HTR-8/SVneo (cell line): ENCODE results near the gene MAGI2.

Experiments used
- DNase-seq: peaks from one replicate; pipeline ENCODE4 v3.0.0; 2011; ENCODE audit warnings: low spot score, mixed read lengths; ENCODE audit not compliant: insufficient read length
- FAIRE-seq: peaks from 2 replicates; lab custom pipeline; 2011; peaks lifted over from hg19 to GRCh38; lab: Jason Lieb, UNC

Gene MAGI2

DNA sequence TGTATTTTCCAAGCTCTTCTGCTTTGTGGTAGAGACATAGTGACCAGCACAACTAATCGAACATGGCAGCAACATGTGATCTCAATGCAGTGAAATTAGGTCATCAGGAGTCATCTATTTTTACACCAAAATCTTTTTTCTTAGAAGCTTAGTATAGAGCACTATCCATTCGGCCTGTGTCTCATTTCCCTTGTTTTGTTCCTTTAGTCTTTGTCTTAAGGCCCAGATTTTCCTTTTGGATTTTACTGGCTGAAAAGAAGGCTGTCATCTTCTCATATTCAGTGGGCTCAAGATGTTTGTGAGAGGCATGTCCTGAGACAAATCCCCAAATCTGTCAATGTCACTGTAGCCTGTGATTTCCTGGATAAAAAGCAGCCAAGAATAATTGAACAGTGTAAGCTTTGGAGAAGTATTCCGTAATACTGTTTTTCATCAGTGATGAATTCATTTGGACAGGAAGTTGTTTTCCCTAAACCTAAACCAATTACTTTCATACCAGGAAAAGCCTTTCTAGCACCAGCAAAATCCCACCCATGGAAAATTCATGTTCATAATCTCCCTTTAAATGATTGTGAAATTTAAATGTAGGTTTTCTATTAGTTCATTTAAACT is 55.2 kb downstream of the MAGI2 start:
- FAIRE-seq (no peak), DNase-seq (no peak)

DNA sequence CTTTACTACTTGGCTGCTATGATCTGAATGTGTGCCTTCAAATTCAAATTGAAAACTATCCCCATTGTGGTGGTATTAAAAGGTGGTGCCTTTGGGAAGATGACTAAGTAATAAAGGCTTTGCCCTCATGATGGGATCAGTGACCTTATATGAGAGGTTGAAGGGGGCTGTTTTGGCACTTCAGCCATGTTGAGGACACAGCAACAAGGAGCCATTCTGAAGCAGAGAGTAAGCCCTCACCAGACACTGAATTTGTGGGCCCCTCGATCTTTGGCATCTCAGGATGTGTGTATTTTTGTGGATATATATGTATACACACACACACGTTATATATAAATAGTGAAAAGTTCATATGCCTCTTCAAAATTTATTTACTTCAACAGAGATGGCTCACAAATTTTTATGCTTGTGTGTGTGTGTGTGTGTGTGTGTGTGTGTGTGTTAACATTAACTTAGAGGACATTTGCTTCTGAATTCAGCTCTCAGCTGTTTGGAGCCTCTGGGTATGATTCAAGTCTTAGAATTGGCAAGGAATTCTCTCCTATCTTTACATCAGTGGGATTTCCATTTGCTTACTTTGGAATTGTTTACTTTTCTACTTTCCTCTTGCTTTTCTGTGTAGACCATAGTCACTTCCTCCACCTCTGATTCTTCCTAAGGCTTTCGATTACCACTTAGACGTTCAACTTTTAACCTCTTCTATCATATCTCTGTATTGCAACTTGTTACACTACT is 66.6 kb downstream of the MAGI2 start:
- DNase-seq, result peak; percentile 0
- no peak for FAIRE-seq

DNA sequence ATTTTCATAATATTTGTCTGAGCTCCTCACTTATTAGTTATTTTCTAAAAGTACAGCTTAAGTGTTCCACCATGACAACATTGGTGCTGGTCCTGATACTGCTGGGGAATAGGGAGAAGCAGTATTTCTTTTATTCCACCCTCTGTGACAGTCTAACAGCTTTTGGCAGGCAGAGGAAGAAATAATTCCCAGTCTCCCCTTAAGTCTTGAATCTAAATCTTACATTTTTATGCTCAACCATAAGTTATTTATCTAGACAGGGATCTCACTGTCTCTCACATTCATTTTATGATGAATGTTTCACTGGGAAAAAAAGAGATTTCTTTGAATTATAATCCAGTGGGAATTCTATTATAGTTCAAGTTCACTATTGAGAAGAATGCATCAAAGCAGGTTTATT is 71.5 kb downstream of the MAGI2 start:
- FAIRE-seq, result no peak

DNA sequence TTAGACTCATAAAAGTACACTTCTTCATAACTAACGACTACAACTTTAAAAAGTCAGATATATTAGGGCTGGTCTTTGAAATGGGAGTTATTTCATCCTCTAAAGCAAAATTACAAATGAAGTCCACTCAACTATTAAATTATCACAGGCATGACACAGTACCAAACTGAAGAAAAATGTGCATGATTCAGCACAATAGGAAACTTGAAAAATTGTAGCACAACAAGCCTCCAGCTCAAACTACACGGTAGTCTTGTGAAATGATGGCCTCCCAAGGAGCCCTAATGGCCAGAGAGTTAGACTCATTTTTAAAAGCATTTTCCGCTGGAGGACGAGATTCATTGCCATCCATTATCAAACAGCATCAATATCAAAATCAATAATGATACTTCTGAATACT is 76.4 kb downstream of the MAGI2 start:
- DNase-seq, result no peak
- no peak for FAIRE-seq

More for the DNA sequence above, 71.5 kb downstream of the MAGI2 start:
- DNase-seq, result no peak

DNA sequence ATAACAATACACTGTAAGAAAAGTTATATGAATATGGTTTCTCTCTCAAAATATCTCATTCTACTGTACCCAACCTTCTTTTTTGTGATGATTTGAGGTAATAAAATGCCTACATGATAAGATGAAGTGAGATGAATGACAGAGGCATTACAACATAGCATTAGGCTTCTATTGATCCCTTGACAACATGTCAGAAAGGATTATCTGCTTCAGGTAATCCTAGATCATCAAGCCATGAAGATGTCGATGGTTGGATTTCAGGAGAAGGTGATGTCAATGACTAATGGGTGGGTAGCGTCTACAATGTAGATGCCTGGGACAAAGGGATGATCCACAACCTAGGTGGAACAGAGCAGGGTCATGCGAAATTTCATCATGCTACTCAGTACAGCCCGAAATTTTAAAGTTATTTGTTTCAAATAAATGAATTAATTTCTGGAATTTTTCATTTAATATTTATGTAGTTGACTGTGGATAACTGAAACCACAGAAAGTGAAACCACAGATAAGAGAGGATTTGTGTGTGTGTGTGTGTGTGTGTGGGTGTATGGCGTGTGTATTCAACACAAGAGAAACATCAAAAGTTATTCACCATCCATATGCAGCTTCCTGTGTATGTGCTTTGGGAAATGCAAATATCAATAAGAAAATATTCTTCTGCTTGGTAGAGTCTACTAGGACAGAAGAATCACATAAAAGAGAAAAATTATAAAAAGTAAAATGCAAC is 77.0 kb downstream of the MAGI2 start:
- DNase-seq, result no peak
- FAIRE-seq, result no peak

DNA sequence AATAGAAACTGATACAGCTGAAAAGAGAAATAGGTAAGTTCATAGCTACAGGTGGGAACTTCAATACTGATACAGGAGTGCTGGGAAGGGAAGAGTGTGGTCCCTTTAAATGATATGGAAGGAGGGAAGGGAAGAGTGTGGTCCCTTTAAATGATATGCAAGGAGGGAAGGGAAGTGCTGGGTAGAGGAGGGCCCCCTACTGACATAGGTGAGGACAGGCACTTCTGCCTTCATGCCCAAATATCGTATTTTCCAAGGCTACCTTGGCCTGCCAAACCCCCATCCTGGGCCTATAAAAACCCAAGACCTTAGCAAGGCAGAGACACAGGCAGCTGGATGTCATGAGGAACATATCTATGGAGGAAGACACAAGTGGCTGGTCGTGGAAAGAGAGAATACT is 92.3 kb downstream of the MAGI2 start:
- DNase-seq (no peak), FAIRE-seq (no peak)

DNA sequence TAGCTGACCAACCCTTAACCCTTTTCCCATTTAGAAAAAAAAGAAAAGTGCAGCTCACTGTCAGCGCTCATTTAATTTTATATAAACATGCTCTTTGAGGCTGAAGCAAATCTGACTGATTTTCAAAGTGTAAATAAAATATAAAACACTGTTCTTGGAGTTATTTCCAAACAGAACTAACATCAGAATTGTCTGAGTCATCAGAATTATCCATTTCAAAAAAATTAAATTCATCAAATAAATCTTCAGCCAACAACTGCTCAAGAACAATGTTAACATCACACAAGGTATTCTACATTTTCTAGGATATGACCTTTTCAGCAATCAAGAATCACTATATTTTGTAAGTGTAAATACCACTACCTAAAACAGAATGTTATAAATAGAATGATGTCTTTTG is 93.6 kb downstream of the MAGI2 start:
- FAIRE-seq, result no peak
- no peak for DNase-seq

DNA sequence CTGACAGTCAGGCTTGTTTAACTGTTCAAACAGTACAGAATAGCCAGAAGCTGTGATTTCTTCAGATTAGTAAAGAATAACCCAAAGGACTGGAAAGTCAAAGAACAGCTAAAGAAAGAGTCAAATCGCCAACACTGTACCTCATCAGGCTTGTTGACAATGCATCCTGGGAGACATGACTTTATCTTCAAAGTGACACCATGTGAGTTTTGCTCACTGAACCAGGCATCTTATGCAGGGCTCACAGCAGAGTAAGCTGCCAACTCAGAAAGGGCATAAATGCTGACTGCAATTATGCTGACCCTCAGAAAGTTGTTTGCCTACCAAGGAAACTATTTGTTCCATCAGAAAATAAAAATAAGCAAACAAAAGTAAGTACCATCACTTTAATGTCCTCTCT is 96.4 kb downstream of the MAGI2 start:
- FAIRE-seq (no peak), DNase-seq (no peak)

DNA sequence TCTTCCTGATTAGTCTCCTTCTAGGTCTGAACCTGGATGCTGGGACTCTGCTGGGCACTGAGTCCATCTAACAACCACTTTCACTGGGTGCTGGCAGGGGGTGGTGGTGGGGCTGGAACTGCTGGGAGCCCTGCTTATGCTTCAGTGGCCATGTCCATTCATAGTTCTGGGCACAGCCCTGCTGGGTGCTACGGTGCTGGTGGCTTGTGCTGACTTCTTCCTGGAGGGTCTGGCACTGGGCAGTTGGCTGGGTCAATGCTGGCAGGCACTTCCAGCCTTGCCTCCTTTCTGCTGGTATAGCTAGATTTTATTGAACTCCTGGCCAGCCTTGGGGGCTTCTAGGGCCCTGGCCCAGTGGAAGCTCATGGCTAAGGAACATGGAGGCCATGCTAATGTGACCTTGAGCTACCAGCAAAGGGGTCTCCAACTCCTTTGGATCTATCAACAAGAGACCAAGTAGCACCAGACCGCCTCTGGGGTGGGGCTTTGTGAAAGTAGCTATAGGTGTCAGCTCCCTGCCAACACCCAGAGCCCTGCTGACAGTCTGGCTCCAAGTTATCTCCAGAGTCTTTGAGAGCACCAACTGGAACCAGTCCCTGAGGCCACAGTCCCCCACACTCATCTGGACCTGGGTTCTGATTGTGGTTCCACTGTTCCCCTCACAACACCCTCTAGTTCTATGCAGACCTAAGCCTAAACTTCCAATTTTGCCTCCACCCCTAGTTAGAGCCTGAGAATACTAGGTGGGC is 99.6 kb downstream of the MAGI2 start:
- no peak for FAIRE-seq
- DNase-seq, result no peak

DNA sequence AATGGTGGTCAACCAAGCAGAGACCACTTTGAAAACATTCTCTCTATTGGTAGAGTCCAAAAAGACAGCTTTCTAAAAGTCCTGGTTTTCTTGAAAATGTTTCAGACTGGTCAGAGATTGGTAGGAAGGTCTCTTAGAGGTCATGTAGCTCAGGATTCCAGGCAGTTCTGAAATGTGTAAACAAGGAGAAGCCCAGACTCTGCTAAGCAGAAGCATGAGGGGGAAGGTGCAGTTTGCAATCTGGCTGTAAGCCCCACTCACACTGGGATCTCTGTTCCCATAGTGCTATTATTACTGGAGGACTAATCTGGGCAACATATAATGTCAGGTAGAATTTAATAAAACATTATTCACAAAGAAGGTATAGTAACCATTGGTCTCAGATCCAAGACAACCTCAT is 101.1 kb downstream of the MAGI2 start:
- FAIRE-seq (no peak), DNase-seq (no peak)

DNA sequence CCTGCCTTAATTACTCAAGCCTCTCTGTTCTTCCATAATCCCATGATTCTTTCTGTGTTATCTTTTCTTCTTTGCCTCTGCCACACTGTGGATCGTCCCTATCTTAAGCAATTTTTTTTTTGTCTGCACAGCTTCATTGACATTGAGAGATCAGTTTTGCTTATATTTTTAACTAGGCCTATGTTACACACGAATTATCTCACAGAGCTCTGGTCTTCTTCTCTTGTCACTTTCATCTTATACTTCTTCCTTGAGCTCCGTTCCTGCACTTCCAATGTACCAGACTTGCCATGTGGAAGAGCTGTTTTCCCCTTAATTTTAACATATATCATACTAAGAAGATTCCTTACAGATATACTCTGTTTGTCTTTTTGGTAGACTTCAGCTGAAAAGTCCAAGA is 106.1 kb downstream of the MAGI2 start:
- no peak for FAIRE-seq
- no peak for DNase-seq

DNA sequence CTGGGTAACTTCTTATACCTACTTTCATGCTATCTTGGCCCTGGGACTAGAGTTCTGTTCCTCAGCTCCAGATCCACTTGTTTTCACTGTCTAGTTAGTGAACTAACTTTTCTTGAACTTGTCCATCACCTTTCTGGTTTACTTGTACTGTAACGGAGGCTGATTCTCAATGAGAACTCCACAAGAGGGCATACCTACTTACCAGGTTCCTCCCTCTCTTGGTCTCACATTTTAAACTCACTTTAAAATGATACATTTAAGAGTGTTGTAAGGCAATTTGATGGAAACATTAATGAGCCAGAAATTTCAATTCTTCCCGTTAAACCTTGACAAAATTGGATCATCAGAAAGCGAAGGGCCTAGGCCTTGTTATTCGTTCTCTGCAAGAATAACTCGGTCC is 111.6 kb downstream of the MAGI2 start:
- FAIRE-seq, result no peak

DNA sequence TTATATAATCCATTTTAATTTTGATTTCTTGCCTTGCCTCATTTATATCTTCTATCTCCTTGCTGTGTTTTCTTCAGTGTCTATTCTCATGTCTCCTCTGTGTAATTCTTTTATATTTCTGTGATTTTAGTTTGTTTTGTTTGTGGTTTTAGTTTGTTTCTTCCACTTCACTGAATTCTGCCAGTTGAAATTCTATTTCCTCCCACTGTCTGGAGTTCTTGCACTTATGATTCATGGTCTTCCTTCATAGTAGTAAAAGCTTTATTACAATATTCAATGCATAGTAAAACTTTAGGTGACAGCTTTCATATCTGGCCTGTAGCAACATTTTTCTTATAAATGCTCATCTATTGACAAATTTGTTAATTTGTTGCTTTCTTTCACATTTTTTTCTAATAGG is 113.3 kb downstream of the MAGI2 start:
- FAIRE-seq, result no peak

More for the DNA sequence above, 111.6 kb downstream of the MAGI2 start:
- no peak for DNase-seq

DNA sequence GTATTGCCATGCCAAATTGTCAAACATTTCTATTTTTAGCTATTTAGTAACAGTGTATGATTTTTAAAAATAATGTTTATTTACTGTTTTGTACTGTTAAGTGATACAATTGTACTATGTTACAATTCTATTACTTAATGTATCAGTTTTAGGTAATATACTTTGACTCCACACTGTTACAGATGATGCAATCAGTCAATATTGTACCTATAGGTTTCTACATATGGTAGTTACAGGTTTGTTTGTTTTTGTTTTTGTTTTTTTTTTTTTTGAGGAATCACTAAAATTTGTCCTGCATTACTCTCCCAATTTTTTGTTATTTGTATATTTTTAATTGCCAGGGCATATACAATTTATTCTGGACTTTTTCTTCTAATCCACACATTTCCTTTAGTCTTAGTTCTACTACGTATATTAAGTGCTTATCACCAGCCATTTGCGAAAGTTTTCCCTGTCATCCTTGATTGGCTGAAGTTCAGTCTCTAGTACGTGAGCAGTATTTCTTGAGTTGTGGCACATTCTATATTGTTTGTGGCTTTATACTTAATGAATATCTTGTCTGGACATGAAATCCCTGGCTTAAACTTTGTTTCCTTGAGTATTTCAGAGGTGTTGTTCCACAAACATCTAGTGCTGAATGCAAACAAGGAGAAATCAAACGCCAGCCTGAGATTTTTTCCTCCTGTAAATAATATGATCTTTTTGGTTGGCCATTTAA is 114.1 kb downstream of the MAGI2 start:
- FAIRE-seq, result no peak
- DNase-seq, result no peak

More for the DNA sequence above, 113.3 kb downstream of the MAGI2 start:
- no peak for DNase-seq

DNA sequence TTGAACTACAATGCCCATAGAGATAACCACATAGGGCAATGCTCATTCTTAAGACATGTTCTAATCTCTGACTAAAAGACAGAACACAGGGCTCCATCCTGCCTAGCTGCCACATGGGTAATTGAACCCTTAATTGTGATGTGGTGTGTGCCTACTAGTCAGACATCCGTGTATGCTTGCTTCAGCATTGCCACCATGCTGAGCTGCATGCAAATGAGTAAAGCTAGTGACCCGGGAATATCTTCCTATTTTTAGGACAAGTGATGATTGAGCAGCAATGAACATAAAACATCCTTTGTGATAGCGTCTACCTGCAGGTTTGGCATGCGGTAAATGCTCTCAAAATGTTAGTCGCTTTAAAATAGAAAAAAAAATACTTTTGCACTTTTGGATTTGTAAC is 115.8 kb downstream of the MAGI2 start:
- DNase-seq (no peak), FAIRE-seq (no peak)

DNA sequence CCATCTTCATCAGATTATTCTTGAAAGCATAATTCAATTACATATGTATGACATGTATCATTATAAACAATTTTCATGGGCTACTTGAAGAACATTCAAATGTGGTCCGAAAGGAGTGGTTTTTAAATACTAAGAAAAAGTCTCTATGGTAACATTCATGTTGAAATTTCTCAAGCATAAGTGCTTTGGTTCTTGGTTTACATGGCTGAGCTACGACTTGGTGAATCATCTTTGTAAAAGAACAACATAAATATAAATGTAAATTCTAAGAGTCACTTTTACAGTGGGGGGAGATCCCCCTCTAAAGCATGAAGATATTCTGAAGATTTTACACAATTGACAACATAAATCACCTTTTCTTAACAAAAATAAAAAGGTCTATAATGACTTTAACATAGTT is 118.6 kb downstream of the MAGI2 start:
- DNase-seq (no peak), FAIRE-seq (no peak)

DNA sequence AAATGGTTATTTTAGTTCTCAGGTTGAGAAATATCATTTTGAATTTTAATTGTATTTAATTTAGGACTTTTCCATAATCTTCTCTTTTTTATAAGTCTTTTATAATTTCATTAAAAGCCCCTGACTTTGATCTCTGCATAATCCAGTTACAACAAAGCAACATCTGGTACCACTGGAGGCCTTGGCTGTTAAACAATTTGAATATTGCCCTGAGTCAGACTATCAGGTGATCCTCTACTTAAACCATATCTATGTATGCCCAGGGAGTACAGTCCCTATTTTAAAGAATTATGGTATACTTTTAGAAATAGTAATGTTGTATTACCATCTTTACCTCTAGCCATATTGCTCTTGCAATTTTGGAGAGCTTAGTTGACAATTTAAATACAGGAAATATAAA is 119.1 kb downstream of the MAGI2 start:
- FAIRE-seq (no peak), DNase-seq (no peak)

DNA sequence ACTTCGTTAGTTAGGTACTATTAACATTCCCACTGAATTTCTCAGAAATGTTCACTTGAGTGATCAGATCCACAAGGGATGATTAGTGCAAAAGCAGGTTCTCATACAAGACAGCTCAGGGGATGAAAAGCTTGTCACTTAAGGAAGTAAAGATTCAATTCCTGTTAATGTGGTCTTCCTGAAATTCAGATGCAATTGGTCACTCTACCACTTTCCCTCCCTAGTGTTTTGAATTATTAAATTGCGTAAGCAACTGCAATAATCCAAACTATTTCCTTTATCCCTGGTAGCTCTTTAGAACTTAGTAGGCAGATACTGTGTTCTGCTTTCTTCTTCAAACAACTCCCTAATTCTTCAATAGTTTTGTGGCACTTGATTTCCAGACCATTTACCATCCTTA is 121.4 kb downstream of the MAGI2 start:
- FAIRE-seq (no peak), DNase-seq (peak; percentile 1)

DNA sequence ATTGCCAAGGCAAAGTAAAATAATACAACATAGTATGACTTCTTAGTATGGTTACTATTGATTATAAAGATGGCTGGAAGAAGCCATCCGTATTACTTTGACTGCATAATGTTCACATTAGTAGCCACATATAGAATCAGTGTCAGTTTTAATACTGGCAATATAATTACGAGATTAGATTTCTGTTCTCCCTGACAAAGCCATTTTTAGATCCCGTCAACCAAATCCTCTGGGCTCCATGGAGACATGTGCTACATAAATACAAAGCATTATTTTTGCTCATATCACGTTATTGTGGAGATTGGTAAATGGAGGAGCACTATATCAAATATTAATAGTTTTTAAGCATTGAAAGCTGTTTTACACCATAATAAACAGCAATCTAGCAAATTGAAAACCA is 124.0 kb downstream of the MAGI2 start:
- DNase-seq (no peak), FAIRE-seq (no peak)
